IPS DF 4.7 (cell line): ENCODE results near the gene SPON1.
A peak's percentile ranks its signal among the peaks of the same experiment; 100 is the strongest.
"Not testable (repeated sequence)": the region's sequence is repeated elsewhere in the genome, so short reads cannot be mapped to it uniquely, and the experiment has no call there.

ENCODE experiments used
- DNase-seq: peaks from one replicate; pipeline ENCODE4 v3.0.0-alpha.2; 2013; ENCODE audit warnings: low spot score; ENCODE audit errors: extremely low read depth

Gene SPON1

DNA sequence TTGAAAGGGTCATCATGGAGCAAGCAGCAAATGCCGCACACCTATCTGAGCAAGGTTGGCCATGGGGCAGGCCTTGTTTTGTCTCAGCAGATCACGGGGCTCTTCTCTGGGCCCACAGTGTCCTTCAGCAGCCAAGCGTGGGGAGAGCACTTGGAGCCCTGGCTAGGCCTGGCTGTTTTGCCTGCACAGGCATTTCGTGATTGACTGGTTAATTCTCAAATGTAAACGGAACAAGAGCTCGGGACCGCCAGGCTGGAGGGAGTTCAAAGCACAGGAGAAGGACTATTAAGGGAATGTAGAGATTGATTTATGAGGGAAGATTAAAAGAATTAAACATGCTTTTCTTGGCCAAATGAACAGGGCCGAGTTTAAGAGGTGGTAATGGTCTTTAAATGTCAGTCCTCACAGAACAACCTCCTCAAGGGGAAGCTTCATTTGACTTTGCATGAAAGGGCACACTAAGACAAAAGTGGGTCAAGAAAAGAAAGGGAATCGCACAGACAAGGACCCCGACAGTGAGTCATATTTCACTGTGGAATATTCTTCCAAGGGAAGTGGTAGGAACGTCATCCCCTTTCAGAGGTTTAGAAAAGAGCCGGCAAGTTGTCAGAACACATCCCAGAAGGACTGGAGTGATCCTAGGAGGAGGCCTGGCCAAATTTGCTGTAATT is 20.7 kb downstream of the SPON1 start:
- no peak for DNase-seq

DNA sequence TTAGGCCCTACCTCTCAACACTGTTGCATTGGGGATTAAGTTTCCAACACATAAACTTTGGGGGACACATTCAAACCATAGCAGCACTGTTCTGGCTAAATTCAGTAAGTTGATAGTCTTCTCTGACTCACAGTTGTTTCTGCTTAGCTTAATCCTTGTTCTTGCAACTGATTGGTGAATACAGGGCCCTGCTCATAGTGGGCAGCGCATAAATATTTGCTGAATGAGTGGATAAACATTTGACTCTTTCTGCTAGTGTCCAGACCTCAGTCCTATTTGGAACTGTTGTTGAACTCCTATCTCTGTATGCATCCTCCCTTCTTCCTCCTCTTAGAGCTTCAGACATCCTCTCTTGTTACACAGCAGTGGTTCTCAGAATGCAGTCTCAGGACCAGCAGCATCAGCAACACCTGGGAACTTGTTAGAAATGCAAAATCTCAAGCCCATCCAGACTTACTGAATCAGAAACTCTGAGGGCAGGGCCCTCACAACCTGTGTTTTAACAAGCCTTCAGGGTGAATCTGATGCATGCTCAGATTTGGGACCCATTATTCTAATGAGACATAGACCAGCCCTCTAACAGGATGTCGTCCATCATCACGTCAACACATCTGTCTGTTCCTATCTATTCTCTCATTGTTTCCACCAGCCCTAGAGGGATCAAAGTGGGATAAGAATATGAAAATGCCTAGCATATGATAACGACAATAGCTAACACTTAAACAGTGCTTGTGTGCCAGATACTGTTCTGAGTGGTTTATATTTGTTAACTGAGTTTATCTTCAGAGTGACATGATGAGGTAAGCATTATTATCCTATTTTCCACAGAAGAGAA is 22.3 kb downstream of the SPON1 start:
- DNase-seq = no peak

DNA sequence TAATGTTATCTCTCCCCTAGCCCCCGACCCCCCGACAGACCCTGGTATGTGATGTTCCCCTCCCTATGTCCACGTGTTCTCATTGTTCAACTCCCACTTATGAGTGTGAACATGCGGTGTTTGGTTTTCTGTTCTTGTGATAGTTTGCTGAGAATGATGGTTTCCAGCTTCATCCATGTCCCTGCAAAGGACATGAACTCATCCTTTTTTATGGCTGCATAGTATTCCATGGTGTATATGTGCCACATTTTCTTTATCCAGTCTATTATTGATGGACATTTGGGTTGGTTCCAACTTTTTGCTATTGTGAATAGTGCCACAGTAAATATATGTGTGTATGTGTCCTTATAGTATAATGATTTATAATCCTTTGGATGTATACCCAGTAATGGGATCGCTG is 24.2 kb downstream of the SPON1 start:
- not testable (repeated sequence) for DNase-seq

DNA sequence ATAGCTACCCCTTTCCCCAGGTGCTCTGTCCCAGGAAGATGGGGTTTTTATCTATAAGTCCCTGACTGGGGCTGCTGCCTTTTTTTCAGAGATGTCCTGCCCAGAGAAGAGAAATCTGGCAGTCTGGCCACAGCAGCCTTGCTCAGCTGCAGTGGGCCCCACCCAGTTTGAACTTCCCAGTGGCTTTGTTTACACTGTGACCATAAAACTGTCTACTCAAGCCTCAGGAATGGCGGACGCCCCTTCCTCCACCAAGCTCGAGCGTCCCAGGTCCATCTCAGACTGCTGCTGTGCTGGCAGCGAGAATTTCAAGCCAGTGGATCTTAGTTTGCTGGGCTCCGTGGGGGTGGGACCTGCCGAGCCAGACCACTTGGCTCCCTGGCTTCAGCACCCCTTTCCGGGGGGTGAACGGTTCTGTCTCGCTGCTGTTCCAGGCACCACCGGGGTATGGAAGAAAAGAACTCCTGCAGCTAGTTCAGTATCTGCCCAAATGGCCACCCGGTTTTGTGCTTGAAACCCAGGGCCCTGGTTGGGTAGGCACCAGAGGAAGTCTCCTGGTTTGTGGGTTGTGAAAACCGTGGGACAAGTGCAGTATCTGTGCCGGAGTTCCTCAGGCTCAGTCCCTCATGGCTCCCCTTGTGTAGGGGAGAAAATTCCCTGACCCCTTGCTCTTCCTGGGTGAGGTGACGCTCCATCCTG is 29.8 kb downstream of the SPON1 start:
- not testable (repeated sequence) for DNase-seq

DNA sequence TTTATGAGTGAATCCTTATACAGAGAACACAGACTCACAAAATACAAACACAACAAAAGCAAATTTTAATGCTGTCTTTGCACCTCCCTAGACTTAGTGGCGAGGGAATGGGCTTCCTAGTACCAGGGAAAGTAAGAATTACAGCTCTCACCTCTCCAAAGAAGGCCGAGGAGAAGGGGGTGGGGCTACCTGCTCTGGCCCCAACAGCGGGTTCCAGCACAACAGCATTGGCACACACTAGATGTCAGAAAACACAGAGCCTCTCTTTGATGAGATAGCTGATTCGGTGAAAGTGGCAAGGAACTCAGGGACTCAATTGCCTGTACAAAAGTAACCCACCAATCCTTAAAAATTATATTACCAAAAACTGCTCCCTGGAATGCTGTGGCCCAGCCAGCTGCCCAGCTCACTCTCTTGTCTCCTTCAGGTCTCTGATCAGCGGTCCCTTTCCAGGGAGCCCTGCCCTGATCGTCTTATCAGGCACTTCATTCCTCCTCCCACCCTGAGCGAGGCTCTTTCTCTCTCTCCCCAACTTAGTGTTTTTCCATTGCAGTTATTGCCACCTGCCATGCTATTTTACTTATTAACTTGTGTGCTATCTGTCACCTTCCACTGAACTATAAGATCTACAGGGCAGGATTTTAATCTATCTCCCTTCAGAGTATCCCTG is 30.7 kb downstream of the SPON1 start:
- DNase-seq = no peak

DNA sequence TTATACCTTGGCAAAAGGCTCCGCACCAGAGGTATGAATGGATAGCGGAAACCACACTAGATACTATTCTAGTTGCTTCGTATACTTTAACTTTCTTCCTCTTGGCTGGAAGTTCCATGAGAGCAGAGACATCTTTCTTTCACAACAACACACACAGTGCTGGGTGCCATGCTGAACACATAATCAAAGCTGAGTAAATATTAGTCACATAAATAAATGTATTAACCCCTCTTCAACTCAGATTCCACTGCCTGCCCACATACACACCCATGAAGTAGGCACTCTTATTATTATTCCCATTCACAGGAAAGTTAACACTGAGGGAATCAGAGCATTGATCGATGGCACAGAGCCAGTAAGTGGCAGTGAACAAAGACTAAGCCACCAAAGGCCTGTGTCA is 35.4 kb downstream of the SPON1 start:
- DNase-seq = no peak

DNA sequence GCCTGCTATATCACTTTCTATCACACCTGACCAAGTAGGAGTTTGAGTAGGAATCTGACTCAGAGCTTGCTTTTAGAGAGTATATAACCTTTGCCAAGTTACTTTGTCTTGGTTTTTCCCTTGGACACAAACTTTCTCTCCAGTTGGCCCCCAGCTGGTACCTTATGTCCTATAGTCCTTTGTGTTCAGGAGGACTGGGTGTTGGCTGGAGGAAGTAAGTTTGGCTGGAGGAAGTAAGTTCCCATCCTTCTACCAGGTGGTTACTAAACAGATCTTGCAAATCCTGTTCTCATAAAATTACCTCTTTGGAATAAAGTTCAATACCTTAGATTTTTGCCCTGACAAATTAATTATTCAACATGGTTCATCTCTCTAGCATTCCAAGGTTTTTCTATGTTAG is 37.2 kb downstream of the SPON1 start:
- no peak for DNase-seq

DNA sequence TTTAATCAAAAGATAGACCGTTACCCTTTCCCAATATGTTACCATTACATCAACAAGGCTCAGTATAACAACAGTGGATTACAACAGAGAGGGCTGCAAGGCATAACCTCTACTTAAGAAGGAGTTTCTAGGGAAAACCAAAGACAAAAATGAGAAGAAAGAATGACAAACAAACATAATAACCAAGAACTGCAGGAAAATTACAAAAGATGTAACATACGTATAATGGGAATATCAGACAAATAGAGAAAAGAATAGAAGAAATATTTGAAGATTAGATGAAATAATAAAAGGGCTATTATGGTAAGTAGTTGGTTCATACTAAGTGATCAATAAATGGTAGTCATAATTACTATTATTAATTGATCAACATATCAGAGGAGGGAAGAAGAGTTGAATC is 39.1 kb downstream of the SPON1 start:
- no peak for DNase-seq

DNA sequence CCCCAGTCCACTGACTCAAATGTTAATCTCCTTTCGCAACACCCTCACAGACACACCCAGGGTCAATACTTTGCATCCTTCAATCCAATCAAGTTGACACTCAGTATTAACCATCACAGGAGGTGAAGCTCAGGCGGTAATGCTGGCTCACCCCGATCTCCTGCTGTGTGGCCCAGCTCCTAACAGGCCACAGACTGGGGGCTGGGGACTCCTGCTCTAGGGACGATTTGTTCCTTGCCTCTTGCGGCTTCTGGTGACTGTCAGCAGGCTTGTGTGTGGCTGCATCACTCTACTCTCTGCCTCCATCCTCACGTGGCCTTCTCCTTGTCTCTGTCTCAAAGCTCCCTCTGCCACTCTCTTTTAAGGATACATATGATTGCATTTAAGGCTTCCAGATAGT is 45.0 kb downstream of the SPON1 start:
- no peak for DNase-seq

DNA sequence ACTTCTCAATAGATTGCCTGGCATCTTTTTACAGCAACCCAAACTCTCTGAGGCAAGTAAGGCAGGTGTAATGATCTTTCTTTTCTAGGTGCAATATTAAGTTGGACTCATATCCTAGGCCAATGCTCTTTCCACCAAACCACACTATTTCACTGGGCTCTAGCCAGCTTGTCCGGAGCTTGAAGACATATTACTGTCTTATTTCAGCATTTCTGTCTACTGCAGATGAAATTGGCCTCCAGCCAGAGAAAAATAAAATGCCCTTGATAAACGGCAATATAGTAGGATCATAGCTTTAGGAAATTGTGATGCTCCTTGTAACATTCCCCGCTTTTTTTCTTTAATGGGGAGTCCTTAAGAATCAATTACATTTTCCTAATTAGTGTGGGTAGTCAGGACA is 48.1 kb downstream of the SPON1 start:
- DNase-seq = no peak

DNA sequence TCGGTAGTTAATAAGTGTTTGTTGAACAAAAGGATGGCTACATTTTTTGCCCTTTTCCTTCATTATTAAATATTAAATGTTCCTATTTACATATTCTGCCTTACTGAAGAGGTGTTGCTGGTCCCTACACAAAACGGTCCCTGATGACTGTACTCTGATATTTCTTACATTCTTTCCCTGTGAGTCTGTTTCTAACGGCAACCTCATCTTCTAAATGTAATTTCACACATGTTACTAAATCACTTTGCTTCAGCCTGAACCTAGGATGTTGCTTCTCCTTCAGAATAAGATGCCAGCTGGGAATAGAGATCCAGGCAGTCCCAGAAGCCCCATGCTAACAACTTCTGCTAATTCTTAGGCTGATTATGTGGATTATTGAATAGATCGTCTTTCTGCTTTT is 50.3 kb downstream of the SPON1 start:
- no peak for DNase-seq

DNA sequence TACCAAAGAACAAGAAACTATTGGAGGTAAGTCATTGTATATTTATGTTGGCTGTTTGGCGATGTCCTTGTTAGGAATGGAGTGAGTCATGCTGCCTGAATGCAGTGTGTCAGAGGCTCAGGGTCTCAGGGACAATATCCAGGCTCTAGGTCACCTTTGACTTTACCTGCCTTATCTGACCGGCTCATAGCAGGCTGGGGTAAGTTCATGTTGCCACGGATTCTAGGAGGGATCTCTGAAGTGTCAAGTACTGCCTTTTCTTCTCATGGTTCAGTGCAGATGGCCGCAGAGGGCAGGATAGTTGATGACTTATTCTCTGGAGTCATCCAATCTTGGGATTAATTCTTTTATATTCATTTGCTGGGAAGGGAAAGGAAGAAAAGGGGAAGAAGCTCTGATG is 53.2 kb downstream of the SPON1 start:
- peak; percentile 25 for DNase-seq

DNA sequence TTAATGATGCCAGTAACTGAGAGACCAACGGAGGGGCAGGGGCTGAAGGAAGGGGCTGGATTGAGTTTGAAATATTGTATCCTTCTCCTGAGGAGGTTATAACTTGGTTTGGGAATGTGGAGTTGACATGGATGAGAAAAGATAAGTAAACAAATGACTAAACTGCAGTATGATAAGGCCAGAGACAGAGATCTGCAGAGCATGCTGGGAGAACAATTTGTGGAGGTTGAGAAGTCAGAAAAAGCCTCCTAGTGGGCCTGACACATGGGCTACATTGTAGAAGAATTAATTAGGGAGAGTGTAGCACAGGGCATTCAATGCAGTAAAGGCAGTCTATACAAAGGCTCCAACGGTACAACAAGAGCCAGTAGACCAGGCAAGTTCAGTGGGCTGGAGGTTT is 55.9 kb downstream of the SPON1 start:
- DNase-seq = no peak

DNA sequence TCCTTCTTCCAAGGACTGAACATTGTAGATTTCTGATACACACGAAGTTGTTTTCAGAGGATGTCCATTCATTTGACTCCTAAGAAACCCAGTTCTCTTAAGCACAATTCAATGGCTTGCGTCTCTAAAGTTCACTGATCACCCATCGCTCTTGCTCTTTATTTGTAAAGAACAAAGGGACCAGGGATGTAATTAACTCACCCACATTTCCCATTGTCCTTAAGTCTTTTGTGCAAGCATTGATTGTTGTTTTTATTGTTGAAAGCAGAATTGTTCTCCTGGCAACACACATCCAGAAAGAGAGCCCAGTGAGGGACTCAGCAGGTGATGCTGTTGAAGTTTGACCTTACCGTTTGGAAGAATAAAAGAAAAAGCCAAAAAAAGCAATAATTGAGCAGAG is 59.2 kb downstream of the SPON1 start:
- no peak for DNase-seq

DNA sequence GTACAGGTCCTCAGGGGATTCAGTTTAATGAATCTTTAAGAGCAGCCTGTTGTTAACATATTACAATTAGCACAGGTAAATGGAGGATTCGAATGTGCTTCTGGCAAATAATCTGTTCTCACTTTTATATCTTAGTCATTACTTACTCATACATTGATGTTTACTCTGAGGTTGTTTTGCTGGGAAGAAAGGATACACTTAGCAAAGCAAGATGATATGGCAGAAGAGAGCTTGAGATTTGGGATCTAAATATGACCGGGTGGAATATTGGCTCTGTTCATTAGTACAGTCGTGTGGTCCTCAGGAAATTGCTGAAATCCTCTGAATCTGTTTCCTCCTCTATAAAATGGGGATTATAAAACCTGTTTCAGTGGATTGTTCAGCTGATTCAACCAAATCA is 59.7 kb downstream of the SPON1 start:
- DNase-seq = no peak

DNA sequence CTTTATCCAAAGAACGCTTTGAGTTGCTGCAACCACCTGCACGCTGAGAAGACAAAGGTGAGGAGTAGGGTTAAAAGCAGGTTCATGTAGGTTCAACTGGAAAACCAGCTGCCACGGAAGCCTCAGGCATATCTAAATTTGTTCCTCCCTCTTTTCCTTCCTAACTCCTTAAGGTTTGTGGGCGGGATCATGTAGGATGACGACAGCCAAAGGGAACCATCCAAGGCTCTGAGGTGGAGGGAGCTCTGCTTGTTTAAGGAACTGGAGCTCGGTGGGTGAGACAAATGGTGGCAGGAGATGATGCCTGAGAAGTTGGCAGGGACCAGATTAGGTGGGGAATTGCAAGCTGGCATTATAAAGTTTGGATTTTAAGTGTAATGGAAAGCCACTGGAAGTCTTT is 60.3 kb downstream of the SPON1 start:
- no peak for DNase-seq

DNA sequence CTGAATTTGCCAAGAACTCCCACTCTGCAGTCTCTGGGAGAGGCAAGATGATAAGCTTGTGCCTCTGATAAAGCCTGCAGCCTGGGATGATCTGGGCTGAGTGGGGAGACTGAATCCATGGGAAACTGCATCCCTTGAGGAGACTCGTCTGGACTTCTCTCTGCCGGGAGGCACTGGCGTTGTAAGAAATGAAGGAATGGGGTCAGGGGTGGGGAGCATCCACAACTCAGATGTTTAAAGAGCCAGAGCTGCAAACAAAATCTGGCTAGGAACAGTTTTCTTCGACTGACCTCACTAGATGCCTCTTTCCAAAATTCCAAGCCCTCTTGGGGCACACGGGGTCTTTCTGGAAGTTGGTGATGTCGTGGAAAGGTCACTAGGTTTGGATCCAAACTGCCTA is 64.4 kb downstream of the SPON1 start:
- no peak for DNase-seq

DNA sequence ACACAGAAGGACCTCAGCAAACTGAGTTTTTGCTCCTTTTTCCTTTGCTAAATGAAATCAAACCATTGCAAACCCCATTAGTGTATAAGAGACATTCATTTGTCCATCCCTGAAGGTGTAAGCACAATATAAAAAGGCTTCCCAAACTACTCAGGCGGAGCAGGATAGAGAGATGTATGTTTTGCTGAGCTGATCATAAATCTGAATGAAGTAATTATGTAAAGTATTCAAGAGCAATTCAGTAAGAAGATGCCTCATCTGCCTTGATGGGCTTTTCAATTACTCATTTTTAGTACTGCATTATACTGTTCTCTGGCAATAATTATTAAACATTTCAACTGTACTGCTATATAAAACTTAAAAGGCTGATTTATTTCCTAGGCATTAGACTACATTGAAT is 65.0 kb downstream of the SPON1 start:
- no peak for DNase-seq

DNA sequence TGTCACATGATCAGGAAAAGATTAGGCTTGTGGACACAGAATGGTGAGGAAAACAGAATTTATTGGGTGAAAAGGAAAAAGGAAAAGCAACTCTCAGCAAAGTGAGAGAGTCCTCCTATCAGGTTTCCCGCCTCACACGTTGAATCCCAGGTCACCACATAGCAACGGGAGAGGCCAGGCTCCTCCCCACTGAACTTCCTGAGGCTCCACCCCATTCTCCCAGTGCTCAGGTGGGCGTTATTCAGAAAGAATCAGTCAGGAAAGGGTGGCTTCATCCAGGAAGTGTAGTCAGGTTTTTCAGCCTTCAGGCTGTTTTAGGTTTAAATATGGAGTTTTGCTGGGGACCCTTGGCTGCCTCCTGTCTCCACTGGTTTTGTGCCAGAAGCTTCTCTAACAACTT is 66.9 kb downstream of the SPON1 start:
- DNase-seq = no peak

DNA sequence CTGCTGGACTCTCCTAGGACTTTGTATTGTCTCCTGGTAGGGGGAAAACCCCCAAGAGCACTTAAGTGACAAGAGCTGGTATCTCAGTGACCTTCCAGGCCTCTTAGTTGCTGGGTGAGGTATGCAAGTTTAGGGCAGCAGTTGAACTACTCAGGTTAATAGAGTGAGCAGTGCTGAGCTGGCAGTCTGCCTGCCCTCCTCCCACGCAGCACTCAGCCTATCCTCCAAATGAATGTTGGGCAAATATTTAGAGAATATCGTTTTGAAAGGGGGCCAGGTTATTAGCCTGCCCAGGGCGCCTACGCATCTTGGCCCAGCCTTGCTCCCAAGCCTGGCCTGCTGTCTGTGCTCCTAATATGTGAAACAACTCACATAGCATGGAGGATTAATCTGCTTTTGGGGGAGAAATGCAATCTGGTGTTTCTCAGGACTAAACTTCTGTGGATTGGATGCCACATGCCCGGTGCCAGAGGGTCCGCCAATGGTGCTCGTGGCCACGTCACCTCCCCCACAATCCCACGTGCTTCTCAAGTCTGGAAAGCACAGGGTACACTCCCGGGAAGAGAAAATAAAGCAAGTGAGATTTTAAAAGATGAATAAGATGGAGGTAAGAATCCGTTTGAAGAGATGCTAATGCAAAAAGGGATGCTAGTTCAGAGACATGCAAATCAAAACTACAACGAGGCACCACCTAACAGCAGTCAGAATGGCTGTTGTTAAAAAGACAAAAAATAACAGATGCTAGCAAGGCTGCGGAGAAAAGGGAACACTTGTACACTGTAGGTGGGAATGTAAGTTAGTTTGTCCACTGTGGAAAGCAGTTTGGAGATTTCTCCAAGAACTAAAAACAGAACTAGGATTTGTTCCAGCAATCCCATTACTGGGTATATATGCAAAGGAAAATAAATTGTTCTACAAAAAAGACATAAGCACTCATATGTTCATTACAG is 67.7 kb downstream of the SPON1 start:
- no peak for DNase-seq

DNA sequence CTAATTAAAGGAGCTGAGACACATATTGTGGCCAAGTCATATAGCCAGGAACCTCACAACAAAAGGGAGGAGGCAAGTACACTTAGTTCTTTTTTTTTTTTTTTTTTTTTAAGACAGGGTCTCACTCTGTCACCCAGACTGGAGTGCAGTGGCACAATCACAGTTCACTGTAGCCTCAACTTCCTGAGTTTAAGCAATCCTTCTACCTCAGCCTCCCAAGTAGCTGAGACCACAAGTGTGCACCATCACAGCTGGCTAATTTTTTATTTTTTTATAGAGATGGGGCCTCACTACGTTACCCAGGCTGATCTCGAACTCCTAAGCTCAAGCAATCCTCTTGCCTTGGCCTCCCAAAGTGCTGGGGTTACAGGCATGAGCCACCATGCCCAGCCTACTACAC is 73.0 kb downstream of the SPON1 start:
- not testable (repeated sequence) for DNase-seq
